IPS-NIHi7 (cell line): ENCODE results near the gene HRK.
"Not testable (repeated sequence)": the region's sequence is repeated elsewhere in the genome, so short reads cannot be mapped to it uniquely, and the experiment has no call there.

ENCODE experiments used
- DNase-seq: peaks from one replicate; pipeline ENCODE4 v3.0.0; 2012; ENCODE audit warnings: mixed read lengths; ENCODE audit errors: extremely low spot score

HRK gene

GRCh38 chr12:116818948-116819832, 62.1 kb downstream of the HRK start:
- peak; percentile 98 for DNase-seq

GRCh38 chr12:116818341-116818856, 62.8 kb downstream of the HRK start:
- no peak for DNase-seq

GRCh38 chr12:116814766-116815165, 66.5 kb downstream of the HRK start:
- not testable (repeated sequence) for DNase-seq

- DNase-seq, result no peak
These were observed 67.8 kb downstream of the HRK start for GRCh38 chr12:116813271-116814041.

GRCh38 chr12:116812238-116812637, 69.0 kb downstream of the HRK start:
- no peak for DNase-seq

GRCh38 chr12:116808113-116809105, 72.8 kb downstream of the HRK start:
- no peak for DNase-seq

- no peak for DNase-seq
These were observed 73.7 kb downstream of the HRK start for GRCh38 chr12:116807546-116807945.

GRCh38 chr12:116806845-116807440, 74.3 kb downstream of the HRK start:
- no peak for DNase-seq
